Activated naive CD4-positive, alpha-beta T cell treated with anti-CD3 and anti-CD28 coated beads, Interleukin-2, amount 50 U/mL, for 72 hours (primary cell): ENCODE measurements around the gene GAS2L1. TPM values are rescaled to one million over a fixed set of nuclear protein-coding genes. Genes with fewer than 3 reads are reported as not detected.

Experiments
- ATAC-seq, 2 donors: fragments of 150-1000 bp; cut with Tn5 transposase; 2 replicates each; pipeline ENCODE4 v1.10.0; 2021; ENCODE audit warnings: mild to moderate bottlenecking in 2 of 2, moderate library complexity in 2 of 2
- DNase-seq, 2 donors: peaks; one replicate each; pipeline ENCODE4 v3.0.0; 2021 to 2022; ENCODE audit warnings: low spot score in 2 of 2
- H3K27ac Mint-ChIP-seq, 2 donors: one replicate each; pipeline ENCODE4 v1.8.0; 2022; ENCODE audit warnings: mild to moderate bottlenecking in 2 of 2, mixed read lengths in 2 of 2
- H3K36me3 Mint-ChIP-seq, 2 donors: one replicate each; pipeline ENCODE4 v1.8.0; 2022; ENCODE audit warnings: mixed read lengths in 2 of 2
- H3K9me3 Mint-ChIP-seq, 2 donors: one replicate each; pipeline ENCODE4 v1.8.0; 2022; ENCODE audit warnings: mixed read lengths in 2 of 2
- total RNA-seq, 2 donors: library from RNA; stranded (reverse); gene quantifications; one replicate each; pipeline ENCODE4 v1.2.3, GENCODE V29; 2022

Gene GAS2L1
- total RNA-seq, 2 donors from 2014 or later: 0.36 to 1.5 TPM

DNA sequence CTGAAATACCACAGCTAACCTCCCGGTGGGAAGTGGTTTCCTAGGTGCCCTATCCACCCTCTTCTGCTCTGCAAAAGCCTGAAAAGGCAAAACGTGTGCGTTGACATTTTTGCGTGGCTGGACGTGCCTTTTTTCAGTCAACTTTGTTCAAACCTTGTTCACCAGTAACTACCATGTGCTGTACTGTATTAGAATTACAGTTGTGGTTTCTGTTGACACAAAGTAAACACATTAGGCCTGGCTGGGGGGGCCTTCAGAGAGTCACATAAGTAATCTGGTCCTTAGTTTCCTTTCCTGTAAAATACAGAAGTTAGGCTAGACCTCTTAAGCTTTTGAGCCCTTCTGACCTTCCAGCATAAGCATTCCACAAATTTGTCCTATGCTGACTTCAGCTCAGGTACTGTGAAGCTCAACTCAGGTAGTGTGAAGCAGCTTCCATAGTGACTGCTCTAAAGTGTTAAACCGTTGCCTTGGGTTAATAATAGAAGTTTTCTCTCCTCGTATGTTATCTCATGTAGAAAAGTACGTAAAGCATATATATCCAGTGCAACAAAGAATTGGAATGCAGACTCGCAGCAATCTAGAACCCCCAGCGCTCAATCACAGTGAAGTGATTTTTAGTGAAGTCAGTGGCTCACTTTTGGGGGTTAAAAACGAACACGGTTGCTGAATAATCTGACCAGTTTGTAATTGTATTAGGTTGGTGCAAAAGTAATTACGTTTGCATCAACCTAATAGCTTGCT is 36.5 kb upstream of the GAS2L1 start:
- no peak for ATAC-seq
- DNase-seq: no peak
- Mint-ChIP-seq H3K36me3 (peaks cover 56 to 83% of the 10 kb centered on the region in 2 donors), H3K27ac (peak overlapping the region; percentile 99), H3K9me3 (no peaks in the 10 kb centered on the region)

DNA sequence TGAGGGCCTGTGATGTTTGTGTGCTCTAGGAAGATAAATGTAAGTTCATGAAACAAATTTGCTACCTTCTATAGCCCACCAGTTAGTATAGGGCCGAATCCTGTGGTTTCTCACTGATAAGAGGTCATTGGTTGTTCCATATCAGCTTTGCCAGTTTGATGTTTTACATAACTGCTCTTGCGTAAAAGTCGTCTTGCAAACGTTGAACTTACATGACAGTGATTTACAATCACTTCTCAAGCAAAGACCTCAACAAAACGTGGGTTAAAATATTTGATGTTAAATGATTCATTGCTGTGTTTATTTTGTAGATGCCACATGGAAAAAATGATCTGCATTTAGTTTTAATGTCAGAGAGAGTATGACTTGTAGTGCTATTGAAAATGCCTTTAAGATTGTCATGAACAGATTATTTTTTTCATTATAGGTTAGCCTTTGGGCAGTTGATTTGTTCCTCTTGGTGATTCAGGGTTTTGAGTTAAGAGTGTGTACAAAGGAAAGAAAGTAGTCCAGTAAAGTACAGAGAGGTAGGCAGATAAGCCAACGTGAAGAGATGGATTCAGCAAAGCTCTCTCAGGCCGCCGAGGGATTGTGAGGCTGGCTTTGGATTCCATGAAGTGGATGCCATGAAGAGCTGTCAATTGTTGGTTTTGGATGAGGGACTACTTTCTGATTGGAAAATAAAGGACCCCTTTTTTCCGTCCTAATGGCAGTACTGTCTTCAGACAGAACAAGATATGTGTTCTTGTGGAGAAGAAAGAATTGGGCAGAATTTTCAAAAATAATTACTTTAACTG is 35.8 kb upstream of the GAS2L1 start:
- ATAC-seq: no peak
- Mint-ChIP-seq H3K36me3 (peaks cover 56 to 91% of the 10 kb centered on the region in 2 donors), H3K9me3 (no peaks in the 10 kb centered on the region), H3K27ac (peak overlapping the region; percentile 99)
- no peak for DNase-seq

DNA sequence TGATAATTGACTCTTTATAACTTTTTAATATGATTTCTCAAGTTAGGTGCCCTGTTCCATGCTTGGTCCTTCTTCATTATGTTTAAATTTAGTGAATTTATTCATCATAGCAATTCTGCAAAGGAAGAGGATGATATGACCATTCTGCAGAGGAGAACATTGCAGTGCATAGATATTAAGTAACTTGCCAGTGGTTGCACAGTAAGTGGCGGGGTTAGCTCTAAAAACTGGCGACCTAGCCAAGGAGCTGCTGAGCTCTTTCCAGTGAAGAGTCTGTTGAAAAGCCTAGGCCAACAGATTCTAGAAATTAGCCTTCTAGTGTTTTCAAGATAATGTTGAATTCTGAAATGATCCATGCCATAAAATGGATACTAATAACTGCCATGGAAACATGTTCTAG is 33.8 kb upstream of the GAS2L1 start:
- H3K27ac Mint-ChIP-seq: no peak overlapping the region

GRCh38 chr22:29275167-29275566 is 31.3 kb upstream of the GAS2L1 start:
- ATAC-seq (no peak), DNase-seq (no peak)
- H3K9me3 Mint-ChIP-seq: no peaks in the 10 kb centered on the region
- peak overlapping the region in 1 of 2 donors; percentile 39 for H3K27ac Mint-ChIP-seq
- peaks cover 49 to 90% of the 10 kb centered on the region in 2 donors for H3K36me3 Mint-ChIP-seq

More for the DNA sequence above, 33.8 kb upstream of the GAS2L1 start:
- DNase-seq (no peak), ATAC-seq (no peak)
- Mint-ChIP-seq H3K9me3 (no peaks in the 10 kb centered on the region), H3K36me3 (peaks cover 51 to 94% of the 10 kb centered on the region in 2 donors)

- ATAC-seq: no peak
- Mint-ChIP-seq H3K27ac (peak overlapping the region in 1 of 2 donors; percentile 79), H3K9me3 (no peaks in the 10 kb centered on the region), H3K36me3 (peaks cover 44 to 88% of the 10 kb centered on the region in 2 donors)
- no peak for DNase-seq
Observed at GRCh38 chr22:29275819-29276565, 30.5 kb upstream of the GAS2L1 start.

GRCh38 chr22:29277927-29278326 is 28.5 kb upstream of the GAS2L1 start:
- peak overlapping the region in 1 of 2 donors; percentile 44 for H3K27ac Mint-ChIP-seq
- DNase-seq (no peak), ATAC-seq (no peak)
- peaks cover 34 to 75% of the 10 kb centered on the region in 2 donors for H3K36me3 Mint-ChIP-seq
- H3K9me3 Mint-ChIP-seq: no peaks in the 10 kb centered on the region

DNA sequence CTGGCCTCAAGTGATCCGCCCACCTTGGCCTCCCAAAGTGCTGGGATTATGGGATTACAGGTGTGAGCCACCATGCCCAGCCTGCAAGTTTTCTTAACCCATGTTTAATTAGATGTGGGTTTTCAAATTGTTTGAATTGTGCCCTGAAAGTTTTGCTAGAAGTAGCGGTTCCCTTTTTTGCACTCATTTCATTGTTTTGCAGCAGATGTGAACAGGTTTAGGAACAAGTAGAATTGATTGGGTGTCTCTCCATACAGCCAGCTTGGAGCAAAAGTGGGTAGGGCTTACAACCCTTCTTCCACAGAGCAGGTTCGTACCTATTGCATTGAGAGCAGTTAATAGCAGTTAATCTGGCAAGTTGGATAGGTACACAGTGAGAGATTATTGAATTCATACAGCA is 22.3 kb upstream of the GAS2L1 start:
- peak overlapping the region in 1 of 2 donors; percentile 50 for H3K27ac Mint-ChIP-seq
- no peaks in the 10 kb centered on the region for H3K9me3 Mint-ChIP-seq
- no peak for DNase-seq
- no peak for ATAC-seq
- H3K36me3 Mint-ChIP-seq: peaks cover 6 to 47% of the 10 kb centered on the region in 2 donors

GRCh38 chr22:29288837-29289236 is 17.6 kb upstream of the GAS2L1 start:
- Mint-ChIP-seq H3K36me3 (peaks cover 6 to 48% of the 10 kb centered on the region in 2 donors), H3K27ac (peak overlapping the region in 1 of 2 donors; percentile 65), H3K9me3 (no peaks in the 10 kb centered on the region)
- ATAC-seq (no peak), DNase-seq (no peak)

- DNase-seq (no peak), ATAC-seq (no peak)
- H3K36me3 Mint-ChIP-seq: peaks cover 6 to 40% of the 10 kb centered on the region in 2 donors
- H3K27ac Mint-ChIP-seq: no peak overlapping the region
- H3K9me3 Mint-ChIP-seq: no peaks in the 10 kb centered on the region
Observed at GRCh38 chr22:29290061-29290460, 16.4 kb upstream of the GAS2L1 start.

DNA sequence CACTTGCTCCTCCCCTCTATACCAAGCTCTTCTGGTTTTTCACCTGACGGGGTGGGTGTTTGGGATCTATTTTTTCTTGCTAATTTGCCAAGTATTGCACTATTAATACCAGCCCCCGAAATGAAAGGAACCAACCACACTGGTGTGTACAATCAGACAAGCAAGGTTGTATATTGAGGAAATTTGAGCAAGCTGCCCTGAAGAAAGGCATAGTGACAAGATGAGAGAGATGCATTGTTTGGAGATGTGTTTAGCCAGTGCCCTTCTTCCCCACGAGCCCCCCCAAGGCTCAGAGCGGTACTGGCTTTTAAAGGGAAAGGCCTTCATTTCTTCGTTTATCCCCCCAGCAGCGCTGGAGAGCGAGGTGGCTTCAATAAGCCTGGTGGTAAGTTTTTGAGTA is 15.2 kb upstream of the GAS2L1 start:
- DNase-seq: no peak
- H3K27ac Mint-ChIP-seq: no peak overlapping the region
- no peak for ATAC-seq
- no peaks in the 10 kb centered on the region for H3K9me3 Mint-ChIP-seq
- H3K36me3 Mint-ChIP-seq: peaks cover 10 to 40% of the 10 kb centered on the region in 2 donors

DNA sequence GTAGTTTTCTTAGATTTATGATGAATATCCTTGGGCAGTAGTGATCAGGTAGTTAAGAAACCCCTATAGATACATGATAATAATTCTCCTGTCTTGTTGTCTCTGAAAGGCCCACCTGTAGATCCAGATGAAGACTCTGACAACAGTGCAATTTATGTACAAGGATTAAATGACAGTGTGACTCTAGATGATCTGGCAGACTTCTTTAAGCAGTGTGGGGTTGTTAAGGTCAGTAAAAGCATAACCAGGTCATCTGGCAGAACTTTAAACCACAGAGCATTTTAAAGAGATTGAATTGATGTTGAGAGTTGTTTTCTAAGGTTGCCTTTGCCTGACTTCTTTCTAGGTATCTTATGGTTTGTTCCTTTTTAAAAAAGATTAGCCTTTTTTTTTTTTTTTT is 14.1 kb upstream of the GAS2L1 start:
- H3K9me3 Mint-ChIP-seq: no peaks in the 10 kb centered on the region
- ATAC-seq (no peak), DNase-seq (no peak)
- H3K36me3 Mint-ChIP-seq: peaks cover 12 to 39% of the 10 kb centered on the region in 2 donors
- H3K27ac Mint-ChIP-seq: no peak overlapping the region

DNA sequence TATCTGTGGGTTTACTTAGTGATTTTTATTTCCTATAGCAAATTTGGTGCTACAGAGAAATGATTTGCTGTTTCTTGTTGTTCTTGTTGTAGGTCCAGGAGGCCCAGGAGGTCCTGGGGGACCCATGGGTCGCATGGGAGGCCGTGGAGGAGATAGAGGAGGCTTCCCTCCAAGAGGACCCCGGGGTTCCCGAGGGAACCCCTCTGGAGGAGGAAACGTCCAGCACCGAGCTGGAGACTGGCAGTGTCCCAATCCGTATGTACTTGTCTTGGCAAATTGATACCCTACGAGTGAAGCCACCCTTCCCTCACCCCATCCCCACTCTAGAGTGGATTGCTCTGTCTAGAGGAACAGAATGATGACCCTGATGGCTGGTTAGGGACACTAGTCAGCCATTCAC is 7.8 kb upstream of the GAS2L1 start:
- Mint-ChIP-seq H3K36me3 (peaks cover 22 to 30% of the 10 kb centered on the region in 2 donors), H3K9me3 (no peaks in the 10 kb centered on the region), H3K27ac (peak overlapping the region in 1 of 2 donors; percentile 73)
- DNase-seq: no peak
- ATAC-seq: no peak

DNA sequence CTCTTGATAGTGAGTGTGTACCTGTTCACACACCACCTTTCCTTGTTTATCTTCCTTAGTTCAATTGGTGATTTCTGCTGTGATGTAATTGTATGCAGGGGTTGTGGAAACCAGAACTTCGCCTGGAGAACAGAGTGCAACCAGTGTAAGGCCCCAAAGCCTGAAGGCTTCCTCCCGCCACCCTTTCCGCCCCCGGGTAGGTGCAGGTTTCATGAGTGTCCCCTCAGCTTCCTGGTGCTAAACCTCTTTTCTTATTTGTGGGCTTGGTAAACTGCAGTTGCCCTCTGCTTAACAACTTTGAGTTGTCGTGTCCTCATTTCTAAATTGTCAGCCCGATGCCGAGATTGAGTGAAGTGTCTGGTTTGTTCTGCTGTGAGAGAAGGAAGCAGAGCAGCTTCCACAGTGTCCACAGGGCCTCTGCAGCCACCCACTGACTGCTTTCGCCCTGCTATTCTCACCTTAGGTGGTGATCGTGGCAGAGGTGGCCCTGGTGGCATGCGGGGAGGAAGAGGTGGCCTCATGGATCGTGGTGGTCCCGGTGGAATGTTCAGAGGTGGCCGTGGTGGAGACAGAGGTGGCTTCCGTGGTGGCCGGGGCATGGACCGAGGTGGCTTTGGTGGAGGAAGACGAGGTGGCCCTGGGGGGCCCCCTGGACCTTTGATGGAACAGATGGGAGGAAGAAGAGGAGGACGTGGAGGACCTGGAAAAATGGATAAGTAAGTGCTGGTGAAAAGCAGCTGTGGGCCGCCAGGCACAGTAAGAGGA is 7.1 kb upstream of the GAS2L1 start:
- Mint-ChIP-seq H3K36me3 (peaks cover 22 to 30% of the 10 kb centered on the region in 2 donors), H3K27ac (peak overlapping the region; percentile 46 to 81), H3K9me3 (no peaks in the 10 kb centered on the region)
- ATAC-seq (no peak), DNase-seq (no peak)

DNA sequence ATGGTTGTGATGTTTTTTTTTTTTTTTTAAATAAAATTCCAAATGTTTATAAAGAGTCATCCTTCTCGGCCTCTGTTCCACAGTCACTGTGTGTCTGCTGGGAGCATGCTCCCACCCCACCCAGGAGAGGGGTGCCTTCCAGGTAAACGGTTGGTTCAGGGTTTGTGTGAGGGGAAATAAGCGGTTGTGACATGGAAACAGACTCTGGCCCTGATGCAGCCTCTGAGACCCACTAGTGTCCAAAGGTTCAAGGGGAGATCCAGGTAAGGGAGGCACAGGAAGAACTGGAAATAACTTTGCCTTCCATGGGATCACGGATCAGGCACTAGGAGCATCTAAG is 6.0 kb upstream of the GAS2L1 start:
- Mint-ChIP-seq H3K36me3 (peaks cover 22 to 30% of the 10 kb centered on the region in 2 donors), H3K9me3 (no peaks in the 10 kb centered on the region), H3K27ac (peak overlapping the region in 1 of 2 donors; percentile 42)
- DNase-seq: no peak
- no peak for ATAC-seq

- ATAC-seq (no peak), DNase-seq (no peak)
- peaks cover 18 to 26% of the 10 kb centered on the region in 2 donors for H3K36me3 Mint-ChIP-seq
- H3K9me3 Mint-ChIP-seq: no peaks in the 10 kb centered on the region
- H3K27ac Mint-ChIP-seq: peak overlapping the region; percentile 42 to 45
Observed at GRCh38 chr22:29300807-29301601, 5.4 kb upstream of the GAS2L1 start.
